Measurements from ENCODE around the gene NOP53. TPM values are rescaled to one million over a fixed set of nuclear protein-coding genes. Genes with fewer than 3 reads are reported as not detected.
A peak's percentile ranks its signal among the peaks of the same experiment; 100 is the strongest.

The NOP53 gene
- total and polyA plus RNA-seq, 2 of the 13 experiments (the other 11 are each of a cell fraction or from before 2014, with no cell fraction given) = 53.9 to 141 TPM

GRCh38 chr19:47702671-47703070 is 42.7 kb upstream of the NOP53 start:
- H3K4me1 ChIP-seq (ENCODE audit: insufficient read depth, low read length) = peaks cover 3% of the 10 kb centered on the region; the same call in 1 of the 2 replicates
- H3K9ac ChIP-seq (ENCODE audit: insufficient read depth, low read depth, low read length) = no peak overlapping the region
- H3K79me2 ChIP-seq (ENCODE audit: insufficient read depth, low read length) = no peaks in the 10 kb centered on the region
- CTCF ChIA-PET (ENCODE audit: low intra/inter-chr PET ratio, low total read pairs) = no interaction called here
- intact Hi-C loops (cut with micrococcal nuclease; ENCODE audit: unreplicated experiment) = no loop called here
- no peaks in the 10 kb centered on the region for H3K27me3 ChIP-seq (ENCODE audit: control insufficient read depth in 1 of 2, insufficient read depth in 2 of 2, low read length in 2 of 2)
- H3K27ac ChIP-seq (ENCODE audit: extremely low read length, insufficient read depth, low read length) = no peak overlapping the region
- H3K36me3 ChIP-seq (replicated peaks in 1 of 2; ENCODE audit: control insufficient read depth in 1 of 2, insufficient read depth in 2 of 2, low read length in 2 of 2) = peaks cover 1 to 5% of the 10 kb centered on the region in 2 experiments; a peak in 2 of 5 replicates
- POLR2A ChIA-PET = no interaction called here
- H3K9me3 ChIP-seq (ENCODE audit: low read length) = no peaks in the 10 kb centered on the region
- 95% methylated on average over 8 of the region's 18 CpGs for WGBS (ENCODE audit: low lambda C conversion rate)
- H3K4me3 ChIP-seq (replicated peaks in 1 of 3; ENCODE audit: insufficient read depth in 1 of 3, low read depth in 2 of 3, low read length in 3 of 3) = no peak overlapping the region
- FAIRE-seq = no peak
- H3K4me2 ChIP-seq (ENCODE audit: low read depth, low read length) = no peak overlapping the region
- no peak for TF ChIP-seq RNF2 (conservative IDR thresholded peaks at IDR 0.05; ENCODE audit: low read depth)
- TF ChIP-seq TCF12 (IDR thresholded peaks at IDR 0.05) = no peak
- no peak for TF ChIP-seq TCF12 (CRISPR knock-in tag; IDR thresholded peaks at IDR 0.05)
- no peak for TF ChIP-seq ZNF510 (CRISPR knock-in tag; IDR thresholded peaks at IDR 0.05; ENCODE audit: low read depth)
- TF ChIP-seq UBTF (CRISPR knock-in tag; IDR thresholded peaks at IDR 0.05) = no peak
- no peak for TF ChIP-seq SKI (IDR thresholded peaks at IDR 0.05; ENCODE audit: partially characterized antibody)
- TF ChIP-seq ZNF441 (CRISPR knock-in tag; IDR thresholded peaks at IDR 0.05; ENCODE audit: borderline replicate concordance) = no peak
- TF ChIP-seq ZNF513 (CRISPR knock-in tag; conservative IDR thresholded peaks at IDR 0.05) = no peak
- TSS peak; percentile 56 for BruUV-seq (replicated peaks)
- no peak overlapping the region for H2AFZ ChIP-seq (ENCODE audit: low read length)
- in situ Hi-C loops (cut with HindIII; ENCODE audit: extremely low pct_ligation_motif_present, low pct_unique_long_range_greater_than_20kb) = loop anchor here (5.0 kb wide), 1 partner anchor 40 kb away; no protein-coding TSS in a partner anchor
- no peak for DNase-seq (ENCODE audit: low spot score)
- ATAC-seq = no peak
- H4K20me1 ChIP-seq (ENCODE audit: insufficient read depth, low read length) = no peaks in the 10 kb centered on the region
